CMK (cell line): ENCODE measurements around the gene ATG4D.
"Not testable (repeated sequence)": the region's sequence is repeated elsewhere in the genome, so short reads cannot be mapped to it uniquely, and the experiment has no call there.

Experiments used
- DNase-seq: peaks from one replicate; pipeline ENCODE4 v3.0.0-alpha.2; 2010; ENCODE audit warnings: low read depth

Gene ATG4D

DNA sequence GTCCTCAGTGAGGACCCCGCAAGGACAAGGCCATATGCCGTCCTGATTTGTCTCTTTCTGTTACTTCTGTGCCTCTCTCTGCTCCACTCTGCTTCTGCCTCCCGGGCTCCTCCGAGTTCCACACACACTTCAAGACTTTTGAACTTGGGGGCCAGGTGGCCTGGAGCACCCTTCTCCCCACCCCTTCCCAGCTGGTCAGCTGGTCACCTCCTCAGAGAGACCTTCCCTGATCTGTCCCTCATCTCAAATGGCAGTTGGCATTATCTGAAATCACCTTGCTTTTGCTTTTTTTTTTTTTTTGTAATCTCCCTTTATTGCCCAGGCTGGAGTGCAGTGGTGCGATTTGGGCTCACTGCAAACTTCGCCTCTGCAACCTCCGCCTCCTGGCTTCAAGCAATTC, 24.3 kb upstream of the ATG4D start:
- no peak for DNase-seq

DNA sequence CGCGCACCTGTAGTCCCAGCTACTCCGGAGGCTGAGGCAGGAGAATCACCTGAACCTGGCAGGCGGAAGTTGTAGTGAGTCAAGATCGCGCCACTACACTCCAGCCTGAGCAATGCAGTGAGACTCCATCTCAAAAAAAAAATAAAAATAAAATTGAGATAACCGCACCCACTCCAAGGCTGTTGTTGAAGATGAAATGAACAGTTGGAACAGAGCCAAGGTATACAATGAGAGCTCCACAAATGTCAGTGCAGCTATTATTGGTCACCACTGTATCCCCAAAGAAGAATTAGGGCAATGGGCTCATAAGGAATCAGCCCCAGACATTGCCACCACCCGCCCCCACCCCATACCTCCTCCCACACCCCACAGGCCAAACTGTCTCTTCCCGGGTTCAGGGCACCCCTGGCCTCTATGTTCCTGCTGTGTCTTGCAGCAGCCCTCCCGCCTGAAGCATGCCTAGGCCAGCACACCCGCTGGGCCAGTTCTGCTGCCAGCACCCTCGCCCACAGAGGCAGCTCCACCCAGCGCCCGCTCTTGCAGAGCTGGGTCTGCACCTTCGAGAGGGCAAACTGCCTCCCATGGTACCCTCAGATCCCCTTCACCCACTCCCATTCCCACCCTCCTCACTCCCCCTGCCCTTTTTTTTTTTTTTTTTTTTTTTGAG, 22.9 kb upstream of the ATG4D start:
- no peak for DNase-seq

DNA sequence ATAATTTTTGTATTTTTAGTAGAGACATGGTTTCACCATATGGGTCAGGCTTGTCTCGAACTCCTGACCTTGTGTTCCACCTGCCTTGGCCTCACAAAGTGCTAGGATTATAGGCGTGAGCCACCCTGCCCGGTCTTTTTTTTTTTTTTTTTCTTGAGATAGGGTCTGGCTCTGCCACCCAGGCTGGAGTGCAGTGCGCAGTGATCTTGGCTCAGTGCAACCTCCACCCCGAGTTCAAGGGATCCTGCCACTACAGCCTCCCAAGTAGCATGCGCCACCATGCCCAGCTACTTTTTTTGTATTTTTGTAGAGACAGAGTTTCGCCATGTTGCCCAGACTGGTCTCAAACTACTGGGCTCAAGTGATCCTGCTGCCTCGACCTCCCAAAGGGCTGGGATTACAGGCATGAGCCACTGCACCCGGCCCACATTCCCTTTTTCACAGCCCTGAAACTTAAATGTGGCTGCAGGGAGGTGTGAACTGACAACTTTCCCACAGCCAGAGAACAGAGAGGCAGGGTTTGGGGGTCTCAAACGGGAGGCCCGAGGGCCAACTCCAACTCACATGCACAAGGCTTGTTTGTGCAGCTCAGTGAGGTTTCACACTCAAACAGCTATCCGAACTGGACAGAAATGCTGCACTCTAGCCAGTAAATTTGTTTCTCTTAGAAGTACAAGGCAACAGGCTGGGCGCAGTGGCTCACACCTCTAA, 22.1 kb upstream of the ATG4D start:
- no peak for DNase-seq

DNA sequence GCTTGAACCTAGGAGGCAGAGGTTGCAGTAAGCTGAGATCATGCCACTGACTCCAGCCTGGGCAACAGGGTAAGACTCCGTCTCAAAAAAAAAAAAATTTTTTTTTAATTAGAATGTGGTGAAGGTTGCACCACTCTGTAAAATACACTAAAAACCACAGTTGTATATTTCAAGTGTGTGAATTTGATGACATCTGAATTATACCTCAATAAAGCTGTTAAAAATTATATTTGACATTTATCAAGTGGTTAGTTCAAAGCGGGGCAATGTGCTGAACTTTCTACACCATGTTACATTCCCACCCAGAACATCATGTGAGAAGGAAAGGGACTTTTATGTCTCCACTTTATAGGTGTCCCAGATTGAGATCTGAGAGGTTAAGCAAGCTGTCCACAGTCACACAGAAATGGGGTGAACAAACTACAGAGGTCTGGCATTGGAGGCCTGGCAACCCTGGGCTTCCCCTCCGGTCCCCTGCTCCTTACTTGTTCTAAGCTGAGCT, 20.5 kb upstream of the ATG4D start:
- no peak for DNase-seq

DNA sequence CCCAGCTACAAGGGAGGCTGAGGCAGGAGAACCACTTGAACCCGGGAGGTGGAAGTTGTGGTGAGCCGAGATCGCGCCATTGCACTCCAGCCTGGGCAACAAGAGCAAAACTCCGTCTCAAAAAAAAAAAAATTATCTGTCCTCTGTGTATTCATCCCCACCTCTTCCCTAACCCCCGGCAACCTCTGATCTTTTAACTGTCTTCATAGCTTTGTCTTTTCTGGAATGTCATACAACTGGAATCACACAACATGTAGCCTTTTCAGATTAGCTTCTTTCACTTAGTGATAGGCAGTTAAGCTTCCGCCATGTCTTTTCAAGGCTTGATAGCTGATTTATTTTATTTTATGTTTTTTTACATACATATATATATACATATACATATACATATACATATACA, 18.1 kb upstream of the ATG4D start:
- DNase-seq, result no peak

DNA sequence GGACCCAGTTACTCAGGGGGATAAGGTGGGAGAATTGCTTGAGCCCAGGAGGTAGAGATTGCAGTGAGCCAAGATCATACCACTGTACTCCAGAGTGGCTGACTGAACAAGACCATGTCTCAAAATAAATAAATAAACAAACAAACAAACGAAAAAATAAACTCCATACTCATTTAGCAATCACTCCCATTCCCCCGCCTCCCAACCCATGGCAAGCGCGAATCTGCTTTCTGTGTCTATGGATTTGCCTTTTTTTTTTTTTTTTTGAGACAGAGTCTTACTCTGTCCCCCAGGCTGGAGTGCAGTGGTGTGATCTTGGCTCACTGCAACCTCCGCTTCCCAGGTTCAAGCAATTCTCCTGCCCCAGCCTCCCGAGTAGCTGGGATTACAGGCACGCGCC, 16.8 kb upstream of the ATG4D start:
- DNase-seq, result not testable (repeated sequence)

DNA sequence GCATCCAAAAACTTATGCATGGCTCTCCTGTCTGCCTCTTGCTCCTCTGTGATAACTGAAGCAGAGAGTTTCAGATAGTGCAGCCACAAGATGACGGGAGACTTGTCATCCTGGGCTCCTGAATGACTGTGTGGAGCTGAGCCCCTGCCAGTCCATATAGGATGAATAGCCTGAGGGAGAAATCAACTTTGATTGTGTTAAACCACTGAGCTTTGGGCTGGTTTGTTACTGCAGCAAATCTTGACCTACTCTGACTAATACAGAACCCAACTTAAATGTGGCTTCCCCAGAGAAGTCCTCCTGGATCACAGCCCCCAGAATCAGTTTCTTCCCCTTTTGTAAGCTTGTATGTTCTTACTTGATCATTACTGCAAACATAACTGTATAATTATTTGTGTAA, 11.2 kb upstream of the ATG4D start:
- no peak for DNase-seq

DNA sequence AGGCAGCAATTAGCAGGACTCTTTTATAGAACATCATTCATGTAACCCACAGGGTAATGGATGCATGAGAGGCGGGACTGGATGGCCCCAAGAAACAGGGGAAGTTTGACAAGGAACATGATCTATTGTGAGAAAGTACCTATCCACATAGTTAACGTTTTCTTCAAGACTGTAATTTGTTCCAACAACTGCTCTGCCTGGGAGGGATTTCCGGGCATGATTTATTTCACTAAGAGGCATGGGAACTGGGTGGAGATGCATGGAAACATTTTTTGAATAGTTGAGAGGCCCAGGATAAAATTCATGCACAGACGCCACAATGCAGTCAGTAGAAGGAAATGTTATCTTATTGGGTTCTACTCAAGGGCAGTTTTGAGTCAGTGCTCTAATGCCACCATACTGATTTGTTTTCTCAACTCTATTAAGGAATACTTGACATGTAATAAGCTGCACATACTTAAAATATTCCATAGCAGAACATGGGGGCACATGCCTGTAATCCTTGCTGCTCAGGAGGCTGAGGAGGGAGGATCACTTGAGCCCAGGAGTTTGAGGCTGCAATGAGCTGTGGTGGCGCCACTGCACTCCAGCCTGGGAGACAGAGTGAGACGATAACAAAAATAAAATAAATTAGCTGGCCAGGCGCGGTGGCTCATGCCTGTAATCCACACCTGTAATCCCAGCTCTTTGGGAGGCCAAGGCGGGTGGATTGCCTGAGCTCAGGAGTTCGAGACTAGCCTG, 9.9 kb upstream of the ATG4D start:
- no peak for DNase-seq

DNA sequence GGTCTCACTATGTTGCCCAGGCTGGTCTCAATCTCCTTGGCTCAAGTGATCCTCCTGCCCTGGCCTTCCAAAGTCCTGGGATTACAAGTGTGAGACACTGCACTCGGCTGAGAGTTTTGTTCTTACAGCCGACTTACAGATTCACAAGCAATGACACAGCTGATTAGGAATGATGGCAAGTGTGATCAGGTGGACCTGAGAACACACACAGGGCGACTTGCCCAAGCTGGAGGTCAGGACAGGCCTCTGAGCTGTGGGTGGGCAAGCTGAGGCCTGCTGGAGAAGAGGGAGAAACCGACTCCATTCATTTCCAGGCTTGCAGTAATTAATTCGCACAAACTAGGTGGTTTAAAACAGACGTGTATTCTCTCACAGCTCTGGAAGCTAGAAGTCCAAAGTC, 8.1 kb upstream of the ATG4D start:
- DNase-seq, result no peak

DNA sequence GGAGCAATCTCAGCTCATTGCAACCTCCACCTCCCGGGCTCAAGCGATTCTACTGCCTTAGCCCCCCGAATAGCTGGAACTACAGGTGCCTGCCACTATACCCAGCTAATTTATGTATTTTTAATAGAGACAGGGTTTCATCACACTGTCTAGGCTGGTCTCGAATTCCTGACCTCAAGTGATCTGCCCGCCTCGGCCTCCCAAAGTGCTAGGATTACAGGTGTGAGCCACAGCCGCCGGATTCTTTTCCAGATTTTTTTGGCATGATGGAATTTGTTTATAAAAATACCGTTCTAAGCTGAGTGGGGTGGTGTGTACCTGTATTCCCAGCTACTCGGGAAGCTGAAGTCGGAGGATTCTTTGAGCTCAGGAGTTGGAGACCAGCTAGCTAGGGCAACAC, 6.0 kb upstream of the ATG4D start:
- DNase-seq, result no peak

DNA sequence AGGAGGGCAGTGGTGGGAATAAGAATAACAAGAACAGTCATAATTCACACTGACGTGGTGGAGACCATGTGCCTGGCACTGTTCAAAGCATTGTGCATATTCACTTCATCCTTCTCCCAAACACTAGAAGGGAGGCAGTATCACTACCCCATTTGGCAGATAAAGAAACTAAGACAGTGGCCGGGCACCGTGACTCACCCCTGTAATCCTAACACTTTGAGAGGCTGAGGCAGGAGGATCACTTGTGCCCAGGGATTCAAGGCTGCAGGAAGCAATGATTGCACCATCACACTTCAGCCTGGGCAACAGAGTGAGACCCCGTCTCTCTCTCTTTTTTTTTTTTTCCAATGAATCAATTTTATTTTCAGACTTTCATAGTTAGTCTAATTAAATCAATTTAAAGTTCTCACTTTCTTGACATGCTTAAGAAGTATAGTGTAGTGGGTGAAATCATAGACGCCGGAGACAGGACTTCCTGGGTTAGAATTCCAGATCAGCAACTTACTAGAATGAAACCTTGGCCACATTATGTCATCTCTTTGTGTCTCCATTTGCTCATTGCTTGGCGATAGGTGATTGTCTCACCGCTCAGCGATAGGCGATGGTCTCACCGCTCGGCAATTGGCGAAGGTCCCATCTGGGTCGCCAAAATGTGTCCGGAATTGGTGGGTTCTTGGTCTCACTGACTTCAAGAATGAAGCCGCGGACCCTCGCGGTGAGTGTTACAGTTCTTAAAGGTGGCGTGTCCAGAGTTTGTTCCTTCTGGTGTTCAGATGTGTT, 5.3 kb upstream of the ATG4D start:
- DNase-seq, result no peak

DNA sequence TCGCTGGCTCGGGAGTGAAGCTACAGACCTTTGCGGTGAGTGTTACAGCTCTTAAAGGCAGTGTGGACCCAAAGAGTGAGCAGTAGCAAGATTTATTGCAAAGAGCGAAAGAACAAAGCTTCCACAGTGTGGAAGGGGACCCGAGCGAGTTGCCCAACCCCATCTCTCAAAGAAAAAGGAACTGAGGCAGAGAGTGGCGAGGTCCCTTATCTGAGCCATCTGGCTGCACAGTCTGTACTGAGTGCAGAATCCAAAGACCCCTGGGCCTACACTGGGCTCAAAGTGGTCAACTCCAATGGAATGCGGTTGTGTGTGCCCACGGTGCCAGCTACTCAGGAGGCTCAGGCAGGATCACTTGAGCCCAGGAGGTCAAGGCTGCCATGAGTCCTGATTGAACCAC, 4.7 kb upstream of the ATG4D start:
- not testable (repeated sequence) for DNase-seq

DNA sequence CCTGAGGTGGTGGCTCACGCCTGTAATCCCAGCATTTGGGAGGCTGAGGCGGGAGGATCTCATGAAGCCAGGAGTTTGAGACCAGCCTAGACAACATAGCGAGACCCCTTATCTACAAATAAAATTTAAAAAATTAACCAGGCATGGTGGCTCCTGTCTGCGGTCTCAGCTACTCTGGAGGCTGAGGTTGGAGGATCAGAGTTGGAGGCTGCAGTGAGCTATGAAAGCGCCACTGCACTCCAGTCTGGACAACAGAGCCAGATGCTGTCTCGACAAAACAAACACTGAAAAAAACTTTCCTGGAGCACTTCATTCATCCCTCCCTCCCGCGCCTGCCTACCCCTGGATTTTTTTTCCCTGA, 665 bp upstream of the ATG4D start:
- no peak for DNase-seq

DNA sequence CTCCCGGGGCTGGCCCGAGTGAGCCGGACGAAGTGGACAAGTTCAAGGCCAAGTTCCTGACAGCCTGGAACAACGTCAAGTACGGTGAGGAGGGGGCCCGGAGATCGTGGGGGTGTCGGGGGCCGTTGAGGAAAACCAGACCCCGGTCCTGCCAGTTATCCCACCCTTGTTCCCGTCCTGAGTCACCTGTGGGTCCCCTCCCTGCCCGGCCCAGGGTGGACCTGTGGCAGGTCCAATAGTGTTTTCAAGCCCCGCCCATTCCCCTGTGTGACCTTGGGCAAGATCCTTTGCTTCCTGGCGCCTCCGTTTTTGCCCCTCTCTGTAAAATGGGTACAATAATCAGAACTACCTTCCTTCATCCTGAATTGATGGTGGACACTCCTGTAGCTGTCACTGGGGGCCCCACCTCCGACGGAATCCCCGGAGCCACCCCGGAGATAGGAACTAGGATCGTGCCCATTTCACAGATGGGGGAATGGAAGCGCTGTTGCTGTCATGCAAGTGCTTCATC, 593 bp downstream of the ATG4D start:
- DNase-seq, result no peak

DNA sequence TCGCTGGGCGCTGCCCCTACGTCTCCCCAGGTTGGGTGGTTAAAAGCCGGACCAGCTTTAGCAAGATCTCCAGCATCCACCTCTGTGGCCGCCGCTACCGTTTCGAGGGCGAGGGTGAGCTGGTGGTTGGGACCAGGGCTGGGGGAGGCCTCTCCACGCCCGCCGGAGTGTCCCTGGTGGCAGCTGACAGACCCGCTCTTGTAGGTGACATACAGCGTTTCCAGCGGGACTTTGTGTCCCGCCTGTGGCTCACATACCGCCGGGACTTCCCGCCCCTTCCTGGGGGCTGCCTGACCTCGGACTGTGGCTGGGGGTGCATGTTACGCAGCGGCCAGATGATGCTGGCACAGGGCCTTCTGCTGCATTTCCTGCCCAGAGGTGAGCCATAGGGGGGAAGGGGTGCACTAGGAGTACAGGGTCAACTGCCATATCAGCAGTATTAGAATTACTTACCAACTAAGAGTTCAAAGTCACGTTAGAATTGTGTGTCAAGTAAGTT, 1.1 kb downstream of the ATG4D start:
- no peak for DNase-seq

DNA sequence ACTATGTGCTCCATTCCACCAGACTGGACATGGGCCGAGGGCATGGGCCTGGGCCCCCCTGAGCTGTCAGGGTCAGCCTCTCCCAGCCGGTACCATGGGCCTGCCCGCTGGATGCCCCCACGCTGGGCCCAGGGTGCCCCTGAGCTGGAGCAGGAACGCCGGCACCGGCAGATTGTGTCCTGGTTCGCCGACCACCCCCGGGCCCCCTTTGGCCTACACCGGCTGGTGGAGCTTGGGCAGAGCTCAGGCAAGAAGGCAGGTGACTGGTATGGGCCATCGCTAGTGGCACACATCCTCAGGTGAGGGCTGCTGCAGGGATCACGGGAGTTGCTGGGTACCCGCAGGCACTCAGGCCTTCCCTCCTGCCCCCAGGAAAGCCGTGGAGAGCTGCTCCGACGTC, 3.1 kb downstream of the ATG4D start:
- DNase-seq, result no peak

DNA sequence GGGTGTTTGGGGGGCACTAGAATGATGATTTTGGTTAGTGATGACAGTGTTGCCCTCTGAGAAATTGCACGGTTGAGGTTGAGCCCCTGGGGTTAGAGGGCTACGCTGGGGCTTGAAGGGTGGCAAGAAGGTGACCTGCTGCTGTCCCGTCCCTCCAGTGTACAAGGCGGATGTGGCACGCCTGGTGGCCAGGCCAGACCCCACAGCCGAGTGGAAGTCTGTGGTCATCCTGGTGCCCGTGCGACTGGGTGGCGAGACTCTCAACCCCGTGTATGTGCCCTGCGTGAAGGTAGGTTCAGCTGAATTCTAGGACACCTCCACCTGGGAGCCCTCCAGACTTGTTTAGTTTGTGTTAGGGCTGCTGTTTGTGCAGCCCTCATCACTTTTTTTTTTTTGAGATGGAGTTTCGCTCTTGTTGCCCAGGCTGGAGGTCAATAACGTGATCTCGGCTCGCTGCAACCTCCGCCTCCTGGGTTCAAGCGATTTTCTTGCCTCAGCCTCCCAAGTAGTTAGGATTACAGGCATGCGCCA, 5.1 kb downstream of the ATG4D start:
- no peak for DNase-seq

DNA sequence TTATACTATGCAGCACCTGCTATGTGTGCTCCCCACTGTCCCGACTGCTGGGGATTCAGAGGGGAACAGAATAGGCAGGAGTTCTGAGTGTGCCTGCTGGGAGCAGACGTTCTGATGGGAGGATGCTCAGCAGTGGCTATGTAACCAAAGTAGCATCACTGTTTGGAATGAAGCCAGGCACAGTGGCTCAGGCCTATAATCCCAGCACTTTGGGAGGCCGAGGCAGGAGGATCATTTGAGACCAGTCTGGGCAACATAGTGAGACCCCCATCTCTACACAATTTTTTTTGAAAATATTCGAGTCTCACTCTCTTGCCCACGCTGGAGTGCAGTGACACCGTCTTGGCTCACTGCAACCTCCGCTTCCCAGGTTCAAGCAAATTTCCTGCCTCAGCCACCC, 6.0 kb downstream of the ATG4D start:
- DNase-seq, result no peak

DNA sequence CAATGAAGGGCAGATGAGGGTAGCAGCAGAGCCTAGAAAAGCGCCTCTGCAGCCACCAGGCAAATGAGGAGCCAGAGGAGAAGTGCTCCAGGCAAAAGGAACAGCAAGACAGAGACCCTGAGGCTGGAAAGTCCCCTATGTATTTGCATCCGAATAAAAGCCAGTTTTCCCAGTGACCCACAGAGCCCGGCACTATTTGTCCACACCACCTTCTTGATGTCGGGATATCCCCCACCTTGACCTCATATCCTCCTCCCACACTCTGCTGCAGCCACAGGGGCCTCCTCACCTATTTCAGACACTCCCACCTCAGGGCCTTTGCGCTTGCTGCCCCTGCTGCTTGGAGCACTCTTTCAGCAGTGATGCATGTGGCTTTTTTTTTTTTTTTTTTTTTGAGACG, 6.6 kb downstream of the ATG4D start:
- no peak for DNase-seq

DNA sequence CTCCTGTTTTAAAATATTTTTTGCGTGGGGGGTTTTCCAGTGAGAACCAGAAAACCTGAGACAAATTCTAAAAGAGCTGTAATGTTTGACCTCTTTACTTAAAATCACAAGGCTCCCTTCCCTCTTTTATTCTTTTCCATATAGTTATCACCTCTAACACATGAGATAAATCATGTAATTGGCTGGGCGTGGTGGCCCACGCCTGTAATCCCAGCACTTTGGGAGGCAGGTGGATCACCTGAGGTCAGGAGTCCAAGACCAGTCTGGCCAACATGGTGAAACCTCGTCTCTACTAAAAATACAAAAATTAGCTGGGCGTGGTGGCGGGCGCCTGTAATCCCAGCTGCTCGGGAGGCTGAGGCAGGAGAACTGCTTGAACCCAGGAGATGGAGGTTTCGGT, 7.3 kb downstream of the ATG4D start:
- DNase-seq, result not testable (repeated sequence)

DNA sequence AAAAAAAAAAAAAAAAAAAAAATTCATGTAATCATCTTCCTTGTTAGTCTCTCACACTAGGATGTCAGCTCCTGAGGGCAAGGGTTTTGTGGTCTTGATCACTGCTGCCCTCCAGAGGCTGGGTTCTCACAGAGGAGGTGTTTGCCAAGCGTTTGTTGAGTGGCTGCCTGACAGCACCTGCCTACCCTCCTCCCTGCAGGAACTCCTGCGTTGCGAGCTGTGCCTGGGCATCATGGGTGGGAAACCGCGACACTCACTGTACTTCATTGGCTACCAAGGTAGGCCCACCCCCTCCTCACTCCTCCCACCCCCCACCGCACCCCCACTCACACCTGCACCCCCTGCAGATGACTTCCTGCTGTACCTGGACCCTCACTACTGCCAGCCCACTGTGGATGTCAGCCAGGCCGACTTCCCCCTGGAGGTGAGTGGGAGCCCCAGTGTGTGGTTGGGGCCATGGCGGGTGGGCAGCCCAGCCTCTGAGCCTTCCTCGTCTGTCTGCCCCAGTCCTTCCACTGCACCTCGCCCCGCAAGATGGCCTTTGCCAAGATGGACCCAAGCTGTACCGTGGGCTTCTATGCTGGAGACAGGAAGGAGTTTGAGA, 8.1 kb downstream of the ATG4D start:
- DNase-seq, result no peak
